GM18505 (cell line): ENCODE data around the gene CIAO3.
"Not testable (repeated sequence)": the region's sequence is repeated elsewhere in the genome, so short reads cannot be mapped to it uniquely, and the experiment has no call there.

ENCODE experiments used
- ATAC-seq: cut with Tn5 transposase; IDR thresholded peaks from one replicate; pipeline ENCODE4 v1.9.1; 2021; ENCODE audit not compliant: unreplicated experiment
- POLR2A ChIP-seq: IDR thresholded peaks from 4 replicates; pipeline ENCODE4 v1.6.1; 2011; ENCODE audit warnings: borderline replicate concordance; ENCODE audit not compliant: insufficient read depth, insufficient read length; ENCODE audit errors: extremely low read depth

CIAO3 gene

GRCh38 chr16:745739-746138 is 4.9 kb upstream of the CIAO3 start:
- no peak for TF ChIP-seq POLR2A
- ATAC-seq: no peak

- no peak for ATAC-seq
- TF ChIP-seq POLR2A: no peak
These were observed 3.1 kb upstream of the CIAO3 start for GRCh38 chr16:743794-744500.

- ATAC-seq: not testable (repeated sequence)
These were observed 2.1 kb upstream of the CIAO3 start for GRCh38 chr16:742894-743293.

GRCh38 chr16:741986-742629 is 1.3 kb upstream of the CIAO3 start:
- no peak for TF ChIP-seq POLR2A
- ATAC-seq: no peak

GRCh38 chr16:740459-740763 is 386 bp downstream of the CIAO3 start:
- peak; percentile 19 for ATAC-seq
- no peak for TF ChIP-seq POLR2A

- TF ChIP-seq POLR2A: no peak
- ATAC-seq: no peak
These were observed 988 bp downstream of the CIAO3 start for GRCh38 chr16:739560-740458.

- no peak for TF ChIP-seq POLR2A
- no peak for ATAC-seq
These were observed 3.8 kb downstream of the CIAO3 start for GRCh38 chr16:736936-737481.

- no peak for TF ChIP-seq POLR2A
- no peak for ATAC-seq
These were observed 4.8 kb downstream of the CIAO3 start for GRCh38 chr16:735982-736453.

- TF ChIP-seq POLR2A: no peak
- no peak for ATAC-seq
These were observed 5.6 kb downstream of the CIAO3 start for GRCh38 chr16:734981-735881.

- no peak for ATAC-seq
- TF ChIP-seq POLR2A: no peak
These were observed 6.4 kb downstream of the CIAO3 start for GRCh38 chr16:734208-734980.

GRCh38 chr16:733382-734207 is 7.2 kb downstream of the CIAO3 start:
- no peak for TF ChIP-seq POLR2A
- ATAC-seq: no peak
